Endothelial cell (in vitro differentiated cells): ENCODE measurements around the gene WSCD2. TPM values are rescaled to one million over a fixed set of nuclear protein-coding genes. Genes with fewer than 3 reads are reported as not detected.
"Not testable (repeated sequence)": the region's sequence is repeated elsewhere in the genome, so short reads cannot be mapped to it uniquely, and the experiment has no call there.

ENCODE experiments used
- DNase-seq: peaks from one replicate; pipeline ENCODE4 v3.0.0; 2021; ENCODE audit warnings: low spot score
- H3K27ac Mint-ChIP-seq: one replicate; pipeline ENCODE4 v1.8.0; 2021; ENCODE audit warnings: mixed read lengths, inconsistent platforms; ENCODE audit not compliant: unreplicated experiment
- H3K27me3 Mint-ChIP-seq: one replicate; pipeline ENCODE4 v1.8.0; 2021; ENCODE audit warnings: mild to moderate bottlenecking, moderate library complexity, mixed read lengths, inconsistent platforms; ENCODE audit not compliant: unreplicated experiment
- H3K36me3 Mint-ChIP-seq: one replicate; pipeline ENCODE4 v1.8.0; 2021; ENCODE audit warnings: mild to moderate bottlenecking, low read depth, mixed read lengths, inconsistent platforms; ENCODE audit not compliant: unreplicated experiment
- H3K4me1 Mint-ChIP-seq: one replicate; pipeline ENCODE4 v1.8.0; 2021; ENCODE audit warnings: mild to moderate bottlenecking, mixed read lengths, inconsistent platforms; ENCODE audit not compliant: unreplicated experiment
- H3K4me3 Mint-ChIP-seq: one replicate; pipeline ENCODE4 v1.8.0; 2021; ENCODE audit warnings: mild to moderate bottlenecking, mixed read lengths, inconsistent platforms; ENCODE audit not compliant: unreplicated experiment
- H3K9me3 Mint-ChIP-seq: one replicate; pipeline ENCODE4 v1.8.0; 2021; ENCODE audit warnings: mixed read lengths, inconsistent platforms; ENCODE audit not compliant: unreplicated experiment
- total RNA-seq: library from RNA; stranded (reverse); fragmentation: NEBNext Ultra II Directional; extraction: Animal tissue kit (Norgen Biotek cat#: 25700); gene quantifications from one replicate; pipeline ENCODE4 v1.2.1, GENCODE V29; 2021; ENCODE audit not compliant: unreplicated experiment
- TF ChIP-seq, protein P1 (sequence below): fragments of 200-600 bp; sonication (generic); IDR thresholded peaks from one replicate; pipeline ENCODE4 v1.5.0; 2021; ENCODE audit warnings: antibody characterized with exemption; ENCODE audit not compliant: unreplicated experiment

Gene WSCD2
- total RNA-seq, 1 donor from 2014 or later, result not detected

DNA sequence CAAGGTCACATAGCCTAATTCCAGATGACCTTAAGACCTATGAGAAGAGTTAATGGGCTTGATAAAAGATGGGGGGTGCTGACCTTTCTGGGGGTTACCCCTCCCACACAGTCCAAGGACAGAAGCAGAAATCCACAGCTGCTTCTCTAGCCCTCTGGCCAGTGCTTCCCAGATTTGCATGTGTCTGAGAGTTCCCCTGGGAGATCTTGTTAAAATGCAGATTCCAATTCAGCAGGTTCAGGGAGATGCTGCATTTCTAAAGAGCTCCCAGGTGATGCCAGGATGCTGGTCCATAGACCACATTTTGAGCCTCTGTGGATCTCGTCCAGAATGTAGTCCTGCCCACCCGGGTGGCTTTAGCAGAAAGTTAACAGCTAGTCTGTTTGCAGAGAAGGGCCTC lies 82.1 kb downstream of the WSCD2 start:
- Mint-ChIP-seq H3K4me3 (no peak overlapping the region), H3K9me3 (no peaks in the 10 kb centered on the region), H3K27me3 (no peaks in the 10 kb centered on the region), H3K36me3 (no peaks in the 10 kb centered on the region), H3K27ac (no peak overlapping the region), H3K4me1 (no peaks in the 10 kb centered on the region)
- TF ChIP-seq, protein P1, sequence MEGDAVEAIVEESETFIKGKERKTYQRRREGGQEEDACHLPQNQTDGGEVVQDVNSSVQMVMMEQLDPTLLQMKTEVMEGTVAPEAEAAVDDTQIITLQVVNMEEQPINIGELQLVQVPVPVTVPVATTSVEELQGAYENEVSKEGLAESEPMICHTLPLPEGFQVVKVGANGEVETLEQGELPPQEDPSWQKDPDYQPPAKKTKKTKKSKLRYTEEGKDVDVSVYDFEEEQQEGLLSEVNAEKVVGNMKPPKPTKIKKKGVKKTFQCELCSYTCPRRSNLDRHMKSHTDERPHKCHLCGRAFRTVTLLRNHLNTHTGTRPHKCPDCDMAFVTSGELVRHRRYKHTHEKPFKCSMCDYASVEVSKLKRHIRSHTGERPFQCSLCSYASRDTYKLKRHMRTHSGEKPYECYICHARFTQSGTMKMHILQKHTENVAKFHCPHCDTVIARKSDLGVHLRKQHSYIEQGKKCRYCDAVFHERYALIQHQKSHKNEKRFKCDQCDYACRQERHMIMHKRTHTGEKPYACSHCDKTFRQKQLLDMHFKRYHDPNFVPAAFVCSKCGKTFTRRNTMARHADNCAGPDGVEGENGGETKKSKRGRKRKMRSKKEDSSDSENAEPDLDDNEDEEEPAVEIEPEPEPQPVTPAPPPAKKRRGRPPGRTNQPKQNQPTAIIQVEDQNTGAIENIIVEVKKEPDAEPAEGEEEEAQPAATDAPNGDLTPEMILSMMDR, result no peak
- no peak for DNase-seq

DNA sequence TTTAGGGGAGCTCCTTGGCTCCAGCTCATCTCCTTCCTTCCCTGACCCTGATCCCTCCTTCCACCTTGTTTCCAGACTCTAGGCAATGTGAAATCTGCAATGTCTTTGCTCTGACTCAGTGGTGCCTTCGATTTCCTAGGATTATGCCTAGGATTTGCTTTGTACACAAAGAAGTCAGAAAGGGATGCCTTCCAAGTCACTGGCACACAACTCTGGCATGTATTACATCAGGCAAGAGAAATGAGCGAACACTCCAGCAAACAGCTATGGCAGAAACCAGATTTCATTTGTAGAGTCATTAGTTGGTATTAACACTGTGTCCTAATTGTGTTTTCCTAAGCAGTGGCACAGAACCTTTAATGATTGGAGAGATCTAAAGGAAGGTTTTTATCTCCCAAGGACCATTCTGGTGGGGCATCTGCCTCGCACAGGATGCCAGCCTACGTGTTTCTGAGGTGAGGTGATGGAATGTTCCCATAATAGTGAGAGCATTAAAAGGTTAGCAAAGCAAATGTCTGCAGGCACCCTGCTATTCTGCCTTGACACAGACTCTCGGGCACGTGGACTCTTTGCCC lies 84.9 kb downstream of the WSCD2 start:
- DNase-seq, result no peak
- no peaks in the 10 kb centered on the region for H3K36me3 Mint-ChIP-seq
- H3K4me1 Mint-ChIP-seq, result no peaks in the 10 kb centered on the region
- no peaks in the 10 kb centered on the region for H3K27me3 Mint-ChIP-seq
- H3K4me3 Mint-ChIP-seq, result no peak overlapping the region
- no peaks in the 10 kb centered on the region for H3K9me3 Mint-ChIP-seq
- H3K27ac Mint-ChIP-seq, result no peak overlapping the region
- TF ChIP-seq, protein P1, result no peak

DNA sequence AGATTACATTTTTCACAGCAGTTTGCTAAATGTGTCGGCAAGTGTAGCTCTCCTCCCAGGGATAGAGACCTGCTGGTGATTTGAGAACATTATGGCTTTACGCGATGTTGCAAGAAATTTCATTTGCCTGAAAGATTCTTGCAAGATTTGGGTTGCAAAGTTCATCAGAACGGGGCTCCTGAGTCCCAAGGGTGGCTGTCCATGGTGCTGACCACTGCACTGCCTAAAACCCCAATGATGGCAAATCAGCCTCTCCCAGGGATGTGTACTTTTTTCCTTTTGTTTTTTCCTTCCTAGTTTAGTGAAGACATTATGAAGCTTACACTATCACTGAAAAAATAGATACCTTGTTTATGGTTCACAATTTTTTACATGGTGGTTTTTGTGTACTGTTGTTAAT lies 85.4 kb downstream of the WSCD2 start:
- peak; percentile 72 for DNase-seq
- Mint-ChIP-seq H3K27ac (no peak overlapping the region), H3K4me1 (no peaks in the 10 kb centered on the region), H3K9me3 (no peaks in the 10 kb centered on the region), H3K36me3 (no peaks in the 10 kb centered on the region), H3K4me3 (no peak overlapping the region), H3K27me3 (no peaks in the 10 kb centered on the region)
- TF ChIP-seq, protein P1, result no peak

DNA sequence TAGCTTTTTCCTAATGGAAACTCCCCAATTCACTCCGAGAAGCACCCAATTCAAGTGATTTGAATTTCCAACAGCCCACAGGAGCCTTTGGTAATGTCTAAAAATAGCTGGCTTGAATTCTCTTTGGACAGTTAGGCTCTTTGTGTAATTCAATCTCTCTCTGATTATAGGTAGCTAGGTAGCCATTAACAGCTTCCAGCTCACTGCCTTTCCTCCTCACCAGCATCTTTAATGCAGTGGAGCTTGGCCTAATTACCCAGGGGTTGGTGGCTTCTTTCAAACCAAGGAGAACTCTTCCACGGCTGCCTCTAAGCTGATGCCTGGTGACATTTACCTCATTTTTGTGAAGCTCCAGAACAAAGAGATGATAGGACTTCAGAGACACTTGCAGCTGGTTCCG lies 86.4 kb downstream of the WSCD2 start:
- Mint-ChIP-seq H3K27ac (no peak overlapping the region), H3K9me3 (no peaks in the 10 kb centered on the region), H3K36me3 (no peaks in the 10 kb centered on the region), H3K4me1 (no peaks in the 10 kb centered on the region), H3K27me3 (no peaks in the 10 kb centered on the region), H3K4me3 (no peak overlapping the region)
- DNase-seq, result no peak
- TF ChIP-seq, protein P1, result no peak

DNA sequence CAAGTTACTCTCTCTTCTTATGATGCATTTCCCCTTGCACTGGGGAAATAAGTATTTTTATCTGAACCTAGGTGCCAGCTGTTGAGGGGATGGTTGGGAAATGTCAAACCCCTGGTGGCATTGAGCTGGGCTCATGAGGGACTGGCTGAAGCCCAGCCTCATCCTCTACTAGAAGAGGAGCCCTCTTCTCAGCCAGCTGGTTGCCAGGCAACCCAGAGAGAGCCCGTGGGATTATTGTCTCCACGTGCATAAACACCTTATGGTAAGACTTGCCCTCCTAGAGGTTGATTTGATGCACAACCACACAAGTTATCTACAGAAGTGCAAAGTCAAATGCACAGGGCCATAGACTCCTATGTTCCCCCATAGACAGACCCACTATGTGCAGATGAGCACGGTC lies 89.8 kb downstream of the WSCD2 start:
- no peak for DNase-seq
- TF ChIP-seq, protein P1, result no peak
- Mint-ChIP-seq H3K27ac (no peak overlapping the region), H3K27me3 (no peaks in the 10 kb centered on the region), H3K4me1 (no peaks in the 10 kb centered on the region), H3K9me3 (no peaks in the 10 kb centered on the region), H3K36me3 (no peaks in the 10 kb centered on the region), H3K4me3 (no peak overlapping the region)

DNA sequence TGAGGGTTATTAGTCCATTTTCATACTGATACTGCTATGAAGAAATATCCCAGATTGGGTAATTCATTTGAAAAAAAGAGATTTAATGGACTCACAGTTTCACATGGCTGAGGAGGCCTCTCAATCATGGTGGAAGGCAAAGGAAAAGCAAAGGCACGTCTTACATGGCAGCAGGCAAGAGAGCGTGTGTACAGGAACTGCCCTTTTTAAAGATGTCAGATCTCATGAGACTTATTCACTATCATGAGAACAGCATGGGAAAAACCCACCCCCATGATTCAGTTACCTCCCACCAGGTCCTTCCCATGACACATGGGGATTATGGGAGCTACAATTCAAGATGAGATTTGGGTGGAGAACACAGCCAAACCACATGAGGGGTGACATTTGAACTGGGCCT lies 96.0 kb downstream of the WSCD2 start:
- not testable (repeated sequence) for H3K9me3 Mint-ChIP-seq, H3K27me3 Mint-ChIP-seq, H3K27ac Mint-ChIP-seq, H3K36me3 Mint-ChIP-seq, H3K4me1 Mint-ChIP-seq, DNase-seq, H3K4me3 Mint-ChIP-seq
